K562 (cell line): ENCODE measurements around the gene MYO1D. TPM values are rescaled to one million over a fixed set of nuclear protein-coding genes. Genes with fewer than 3 reads are reported as not detected.

Experiments
- CBFB ChIP-seq: sonication (generic); formaldehyde crosslinking; IDR thresholded peaks from 2 replicates; pipeline ENCODE4 v1.4.0; 2020; ENCODE audit warnings: mild to moderate bottlenecking, missing genetic modification reagents
- CEBPB ChIP-seq: fragments of 450-650 bp; IDR thresholded peaks from 2 replicates; pipeline ENCODE4 v1.6.1; 2016; ENCODE audit warnings: missing genetic modification characterization, missing compliant biosample characterization
- CEBPG ChIP-seq, 3 experiments: fragments of 200-800 bp in 1 of 3; sonication (Bioruptor generic) in 1 of 3; sonication (generic) in 1 of 3; formaldehyde crosslinking in 1 of 3; IDR thresholded peaks in 2 of 3; conservative IDR thresholded peaks in 1 of 3; 2 replicates each; pipeline versions ENCODE4 v1.6.1 to v1.8.0; 2016 to 2022; ENCODE audit warnings: missing compliant biosample characterization in 2 of 3, missing genetic modification characterization in 2 of 3, mild to moderate bottlenecking in 1 of 3, missing genetic modification reagents in 1 of 3
- NCOA2 ChIP-seq, 2 experiments: fragments of 450-650 bp; IDR thresholded peaks; 2 replicates each; pipeline ENCODE4 v1.6.1; 2018; ENCODE audit warnings: mild to moderate bottlenecking in 2 of 2, moderate library complexity in 1 of 2; ENCODE audit not compliant: partially characterized antibody in 2 of 2
- NRF1 ChIP-seq, 2 experiments: fragments of 450-650 bp; IDR thresholded peaks in 1 of 2; conservative IDR thresholded peaks in 1 of 2; 2 replicates each; pipeline ENCODE4 v1.6.1; 2014; ENCODE audit warnings: mild to moderate bottlenecking in 2 of 2
- POLR2A ChIP-seq: fragments of 450-650 bp; conservative IDR thresholded peaks from 2 replicates; pipeline ENCODE4 v1.6.1; 2016
- RAD21 ChIP-seq, 2 experiments: fragments of 250-450 bp in 1 of 2; fragments of 450-650 bp in 1 of 2; sonication (Bioruptor Pico) in 1 of 2; formaldehyde crosslinking in 1 of 2; IDR thresholded peaks in 1 of 2; conservative IDR thresholded peaks in 1 of 2; 2 replicates each; pipeline versions ENCODE4 v1.4.0 to v1.8.0; 2020 to 2022; ENCODE audit warnings: mild to moderate bottlenecking in 2 of 2, moderate library complexity in 1 of 2
- RB1 ChIP-seq: fragments of 450-650 bp; IDR thresholded peaks from 2 replicates; pipeline ENCODE4 v1.6.1; 2017; ENCODE audit warnings: low read depth, mild to moderate bottlenecking
- SNIP1 ChIP-seq: fragments of 450-650 bp; IDR thresholded peaks from 2 replicates; pipeline ENCODE4 v1.7.1; 2017; ENCODE audit warnings: low read depth, mild to moderate bottlenecking
- SPI1 ChIP-seq: IDR thresholded peaks from 2 replicates; pipeline ENCODE4 v1.6.1; 2011; ENCODE audit warnings: low read depth, low read length, control low read depth, borderline replicate concordance
- ZFX ChIP-seq: sonication (generic); formaldehyde crosslinking; IDR thresholded peaks from 2 replicates; pipeline ENCODE4 v1.8.0; 2022; ENCODE audit warnings: mild to moderate bottlenecking, missing genetic modification reagents, moderate library complexity
- polyA plus RNA-seq, 8 experiments: library from polyadenylated mRNA; depleted of rRNA in 4 of 8; stranded (reverse) in 5 of 8; unstranded in 3 of 8; fragments of >200 nt; fragmentation: Nextera tagmentation in 2 of 8; fragmentation: Illumina TruSeq in 1 of 8; extraction: Ambion mirVana in 2 of 8; extraction: Trizol in 1 of 8; gene quantifications; 2 replicates each; pipeline versions ENCODE4 v1.2.1 to v1.2.3, GENCODE V29; 2011 to 2014; ENCODE audit warnings: inconsistent platforms in 1 of 8, missing spikeins in 1 of 8
- total RNA-seq, 7 experiments: library from RNA; depleted of rRNA in 6 of 7; stranded (reverse); fragments of >200 nt in 6 of 7; fragmentation: Illumina TruSeq in 2 of 7; extraction: Trizol in 2 of 7; gene quantifications; 2 replicates each; pipeline versions ENCODE4 v1.2.1 to v1.2.3, GENCODE V29; 2011 to 2021; ENCODE audit warnings: low replicate concordance in 1 of 7
- TF ChIP-seq, protein P1 (sequence below), 2 experiments: fragments of 450-650 bp in 1 of 2; IDR thresholded peaks; 2 replicates each; pipeline ENCODE4 v1.6.1; 2011 to 2017; ENCODE audit warnings: low read depth in 2 of 2, antibody characterized with exemption in 1 of 2, borderline replicate concordance in 1 of 2, low read length in 1 of 2, mild to moderate bottlenecking in 1 of 2, mixed read lengths in 1 of 2; ENCODE audit not compliant: control insufficient read depth in 1 of 2
- TF ChIP-seq, protein P2 (sequence below): sonication (generic); formaldehyde crosslinking; IDR thresholded peaks from 2 replicates; pipeline ENCODE4 v1.8.0; 2022; ENCODE audit warnings: missing genetic modification reagents, mild to moderate bottlenecking, moderate library complexity, borderline replicate concordance
- TF ChIP-seq, protein P3 (sequence below), 3 experiments: IDR thresholded peaks in 2 of 3; conservative IDR thresholded peaks in 1 of 3; 2 replicates each; pipeline ENCODE4 v1.5.1; 2011 to 2012; ENCODE audit warnings: low read length in 3 of 3, mild to moderate bottlenecking in 3 of 3, control low read depth in 2 of 3, improper control_type of control experiment in 1 of 3, inconsistent platforms in 1 of 3, low read depth in 1 of 3, mixed read lengths in 1 of 3, moderate library complexity in 1 of 3; ENCODE audit not compliant: insufficient read depth in 2 of 3
- TF ChIP-seq, protein P4 (sequence below): fragments of 450-650 bp; formaldehyde crosslinking; IDR thresholded peaks from 2 replicates; pipeline ENCODE4 v1.4.0; 2020; ENCODE audit warnings: mild to moderate bottlenecking, moderate library complexity
- TF ChIP-seq, protein P5 (sequence below): fragments of 450-650 bp; IDR thresholded peaks from 2 replicates; pipeline ENCODE4 v1.6.1; 2016
- TF ChIP-seq, protein P6 (sequence below): sonication (generic); formaldehyde crosslinking; IDR thresholded peaks from 2 replicates; pipeline ENCODE4 v1.9.0; 2022; ENCODE audit warnings: mild to moderate bottlenecking, missing genetic modification reagents

MYO1D gene
- total and polyA plus RNA-seq, 9 of the 15 experiments (the other 6 are each of a cell fraction or from before 2014, with no cell fraction given) = 2.1 to 71.2 (median 45.4) TPM

DNA sequence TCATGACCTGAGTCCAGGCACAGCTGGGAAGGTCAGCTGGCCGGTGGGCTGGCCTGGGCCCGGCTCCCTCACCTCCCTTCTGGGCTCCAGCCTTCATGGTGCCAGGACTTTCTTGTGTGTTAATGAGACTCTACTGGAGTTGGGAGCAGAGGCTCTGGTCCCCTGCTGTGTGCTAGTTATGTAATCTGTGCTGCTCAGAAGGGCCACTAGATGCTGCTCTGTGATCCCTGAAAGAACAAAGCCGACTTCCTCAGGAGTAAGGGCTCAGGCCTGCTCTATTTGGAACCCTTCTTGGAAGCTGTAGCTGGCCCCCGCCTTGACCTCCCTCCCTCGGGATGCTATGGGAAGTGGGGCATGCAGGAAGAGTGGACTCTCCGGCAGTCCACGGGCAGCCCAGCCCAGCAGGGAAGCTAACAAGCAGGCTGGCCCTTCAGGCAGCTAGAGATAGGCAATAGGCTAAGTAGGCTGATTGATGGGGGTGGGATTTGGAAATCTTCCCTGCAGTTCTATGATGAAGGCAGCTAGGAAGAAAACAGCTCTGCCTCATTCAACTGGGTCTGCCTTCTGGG is 393.4 kb downstream of the MYO1D start (continued):
- TF ChIP-seq, protein P1, sequence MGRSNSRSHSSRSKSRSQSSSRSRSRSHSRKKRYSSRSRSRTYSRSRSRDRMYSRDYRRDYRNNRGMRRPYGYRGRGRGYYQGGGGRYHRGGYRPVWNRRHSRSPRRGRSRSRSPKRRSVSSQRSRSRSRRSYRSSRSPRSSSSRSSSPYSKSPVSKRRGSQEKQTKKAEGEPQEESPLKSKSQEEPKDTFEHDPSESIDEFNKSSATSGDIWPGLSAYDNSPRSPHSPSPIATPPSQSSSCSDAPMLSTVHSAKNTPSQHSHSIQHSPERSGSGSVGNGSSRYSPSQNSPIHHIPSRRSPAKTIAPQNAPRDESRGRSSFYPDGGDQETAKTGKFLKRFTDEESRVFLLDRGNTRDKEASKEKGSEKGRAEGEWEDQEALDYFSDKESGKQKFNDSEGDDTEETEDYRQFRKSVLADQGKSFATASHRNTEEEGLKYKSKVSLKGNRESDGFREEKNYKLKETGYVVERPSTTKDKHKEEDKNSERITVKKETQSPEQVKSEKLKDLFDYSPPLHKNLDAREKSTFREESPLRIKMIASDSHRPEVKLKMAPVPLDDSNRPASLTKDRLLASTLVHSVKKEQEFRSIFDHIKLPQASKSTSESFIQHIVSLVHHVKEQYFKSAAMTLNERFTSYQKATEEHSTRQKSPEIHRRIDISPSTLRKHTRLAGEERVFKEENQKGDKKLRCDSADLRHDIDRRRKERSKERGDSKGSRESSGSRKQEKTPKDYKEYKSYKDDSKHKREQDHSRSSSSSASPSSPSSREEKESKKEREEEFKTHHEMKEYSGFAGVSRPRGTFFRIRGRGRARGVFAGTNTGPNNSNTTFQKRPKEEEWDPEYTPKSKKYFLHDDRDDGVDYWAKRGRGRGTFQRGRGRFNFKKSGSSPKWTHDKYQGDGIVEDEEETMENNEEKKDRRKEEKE (IDR thresholded peaks at IDR 0.05; ENCODE audit: borderline replicate concordance in 1 of 2, control insufficient read depth in 1 of 2, low read depth in 2 of 2, low read length in 1 of 2) = 0 out of 4 replicates have a peak, but pooled peaks of 1 of the 2 experiments have one; percentile 12
- TF ChIP-seq, protein P2, sequence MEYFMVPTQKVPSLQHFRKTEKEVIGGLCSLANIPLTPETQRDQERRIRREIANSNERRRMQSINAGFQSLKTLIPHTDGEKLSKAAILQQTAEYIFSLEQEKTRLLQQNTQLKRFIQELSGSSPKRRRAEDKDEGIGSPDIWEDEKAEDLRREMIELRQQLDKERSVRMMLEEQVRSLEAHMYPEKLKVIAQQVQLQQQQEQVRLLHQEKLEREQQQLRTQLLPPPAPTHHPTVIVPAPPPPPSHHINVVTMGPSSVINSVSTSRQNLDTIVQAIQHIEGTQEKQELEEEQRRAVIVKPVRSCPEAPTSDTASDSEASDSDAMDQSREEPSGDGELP (CRISPR knock-in tag) = peak; percentile 42; the same call in 1 of the 2 replicates
- TF ChIP-seq RB1 = 0 out of 2 replicates have a peak, but pooled peaks have one; percentile 30
- TF ChIP-seq ZFX (CRISPR knock-in tag) = 0 out of 2 replicates have a peak, but pooled peaks have one; percentile 12
- no peak for TF ChIP-seq NRF1 (conservative IDR thresholded peaks at IDR 0.05 in 1 of 2, IDR thresholded peaks at IDR 0.05 in 1 of 2)
- no peak for TF ChIP-seq NCOA2 (IDR thresholded peaks at IDR 0.05; ENCODE audit: partially characterized antibody in 2 of 2)
- 0 out of 2 replicates have a peak, but pooled peaks have one; percentile 39 for TF ChIP-seq SPI1
- TF ChIP-seq, protein P3, sequence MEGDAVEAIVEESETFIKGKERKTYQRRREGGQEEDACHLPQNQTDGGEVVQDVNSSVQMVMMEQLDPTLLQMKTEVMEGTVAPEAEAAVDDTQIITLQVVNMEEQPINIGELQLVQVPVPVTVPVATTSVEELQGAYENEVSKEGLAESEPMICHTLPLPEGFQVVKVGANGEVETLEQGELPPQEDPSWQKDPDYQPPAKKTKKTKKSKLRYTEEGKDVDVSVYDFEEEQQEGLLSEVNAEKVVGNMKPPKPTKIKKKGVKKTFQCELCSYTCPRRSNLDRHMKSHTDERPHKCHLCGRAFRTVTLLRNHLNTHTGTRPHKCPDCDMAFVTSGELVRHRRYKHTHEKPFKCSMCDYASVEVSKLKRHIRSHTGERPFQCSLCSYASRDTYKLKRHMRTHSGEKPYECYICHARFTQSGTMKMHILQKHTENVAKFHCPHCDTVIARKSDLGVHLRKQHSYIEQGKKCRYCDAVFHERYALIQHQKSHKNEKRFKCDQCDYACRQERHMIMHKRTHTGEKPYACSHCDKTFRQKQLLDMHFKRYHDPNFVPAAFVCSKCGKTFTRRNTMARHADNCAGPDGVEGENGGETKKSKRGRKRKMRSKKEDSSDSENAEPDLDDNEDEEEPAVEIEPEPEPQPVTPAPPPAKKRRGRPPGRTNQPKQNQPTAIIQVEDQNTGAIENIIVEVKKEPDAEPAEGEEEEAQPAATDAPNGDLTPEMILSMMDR (IDR thresholded peaks at IDR 0.05 in 2 of 3, conservative IDR thresholded peaks at IDR 0.05 in 1 of 3; ENCODE audit: insufficient read depth in 2 of 3, low read depth in 1 of 3, low read length in 3 of 3) = peak; percentile 70 to 74 (median 73)
- TF ChIP-seq, protein P4, sequence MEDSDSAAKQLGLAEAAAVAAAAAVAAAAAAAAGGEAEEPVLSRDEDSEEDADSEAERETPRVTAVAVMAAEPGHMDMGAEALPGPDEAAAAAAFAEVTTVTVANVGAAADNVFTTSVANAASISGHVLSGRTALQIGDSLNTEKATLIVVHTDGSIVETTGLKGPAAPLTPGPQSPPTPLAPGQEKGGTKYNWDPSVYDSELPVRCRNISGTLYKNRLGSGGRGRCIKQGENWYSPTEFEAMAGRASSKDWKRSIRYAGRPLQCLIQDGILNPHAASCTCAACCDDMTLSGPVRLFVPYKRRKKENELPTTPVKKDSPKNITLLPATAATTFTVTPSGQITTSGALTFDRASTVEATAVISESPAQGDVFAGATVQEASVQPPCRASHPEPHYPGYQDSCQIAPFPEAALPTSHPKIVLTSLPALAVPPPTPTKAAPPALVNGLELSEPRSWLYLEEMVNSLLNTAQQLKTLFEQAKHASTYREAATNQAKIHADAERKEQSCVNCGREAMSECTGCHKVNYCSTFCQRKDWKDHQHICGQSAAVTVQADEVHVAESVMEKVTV = no peak
- TF ChIP-seq CBFB (CRISPR knock-in tag) = no peak
- no peak for TF ChIP-seq SNIP1
- peak; percentile 43 to 76 for TF ChIP-seq RAD21 (CRISPR knock-in tag; conservative IDR thresholded peaks at IDR 0.05 in 1 of 2, IDR thresholded peaks at IDR 0.05 in 1 of 2)
- TF ChIP-seq, protein P5, sequence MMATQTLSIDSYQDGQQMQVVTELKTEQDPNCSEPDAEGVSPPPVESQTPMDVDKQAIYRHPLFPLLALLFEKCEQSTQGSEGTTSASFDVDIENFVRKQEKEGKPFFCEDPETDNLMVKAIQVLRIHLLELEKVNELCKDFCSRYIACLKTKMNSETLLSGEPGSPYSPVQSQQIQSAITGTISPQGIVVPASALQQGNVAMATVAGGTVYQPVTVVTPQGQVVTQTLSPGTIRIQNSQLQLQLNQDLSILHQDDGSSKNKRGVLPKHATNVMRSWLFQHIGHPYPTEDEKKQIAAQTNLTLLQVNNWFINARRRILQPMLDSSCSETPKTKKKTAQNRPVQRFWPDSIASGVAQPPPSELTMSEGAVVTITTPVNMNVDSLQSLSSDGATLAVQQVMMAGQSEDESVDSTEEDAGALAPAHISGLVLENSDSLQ = peak; percentile 43; the same call in 1 of the 2 replicates
- TF ChIP-seq POLR2A = peak; percentile 71; the same call in 1 of the 2 replicates
- TF ChIP-seq CEBPB (tag) = peak; percentile 71
- no peak for TF ChIP-seq CEBPG (CRISPR knock-in tag; IDR thresholded peaks at IDR 0.05)
- TF ChIP-seq CEBPG (tag; conservative IDR thresholded peaks at IDR 0.05 in 1 of 2, IDR thresholded peaks at IDR 0.05 in 1 of 2) = no peak
- TF ChIP-seq, protein P6, sequence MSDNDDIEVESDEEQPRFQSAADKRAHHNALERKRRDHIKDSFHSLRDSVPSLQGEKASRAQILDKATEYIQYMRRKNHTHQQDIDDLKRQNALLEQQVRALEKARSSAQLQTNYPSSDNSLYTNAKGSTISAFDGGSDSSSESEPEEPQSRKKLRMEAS = no peak
